NCI-H146 (cell line): ENCODE data around the gene TMEM109.
A peak's percentile ranks its signal among the peaks of the same experiment; 100 is the strongest.

Source experiments
- DNase-seq: peaks from one replicate; lab custom pipeline; 2025; lab: John Stamatoyannopoulos, UW

The TMEM109 gene

DNA sequence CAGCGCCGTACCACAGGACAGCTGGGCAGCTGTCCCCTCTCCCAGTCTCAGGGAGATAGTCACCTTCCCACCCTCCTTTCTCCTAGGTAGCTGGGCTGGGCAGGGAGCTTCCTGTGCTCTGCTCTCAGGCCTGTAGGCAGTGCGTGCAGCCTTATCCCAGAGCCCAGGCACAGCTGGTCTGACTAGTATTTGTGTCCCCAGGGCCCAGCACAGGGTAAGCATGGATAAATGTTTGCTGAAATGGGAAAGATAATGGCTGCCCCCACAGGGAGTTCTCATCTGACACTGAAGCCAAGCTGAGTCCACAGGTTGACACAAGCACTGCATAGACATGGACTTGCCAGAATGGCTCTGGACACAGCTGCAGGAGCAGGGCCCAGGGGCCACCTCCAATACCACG is 28.3 kb downstream of the TMEM109 start:
- DNase-seq = peak; percentile 75

DNA sequence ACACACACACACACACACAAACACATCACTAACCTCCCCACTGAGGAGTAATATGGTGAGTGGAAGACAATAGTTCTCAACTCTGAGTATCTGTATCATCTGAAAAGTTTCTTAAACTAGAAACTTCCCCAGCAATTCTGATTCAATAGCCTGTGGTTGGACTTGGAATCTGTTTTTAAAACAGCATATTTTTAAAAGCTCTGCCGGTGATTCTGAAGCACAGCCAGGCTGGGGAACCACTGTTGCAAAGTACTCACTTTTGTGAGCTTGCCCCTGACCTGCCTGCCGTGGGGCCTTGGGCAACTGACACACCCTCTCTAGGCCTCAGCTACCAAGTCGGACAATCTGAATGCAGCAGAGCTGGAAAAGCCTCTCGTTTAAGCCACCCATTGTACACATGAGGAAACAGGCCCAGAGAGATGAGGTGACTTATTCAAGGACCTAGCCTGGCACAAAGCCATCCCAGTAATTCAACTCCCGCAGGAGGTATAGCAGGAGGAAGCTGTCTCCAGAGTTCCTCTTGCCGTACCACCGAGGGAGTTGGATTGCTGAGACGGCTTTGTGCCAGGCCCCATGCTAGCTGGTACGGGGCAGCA is 29.1 kb downstream of the TMEM109 start:
- DNase-seq = peak; percentile 26

DNA sequence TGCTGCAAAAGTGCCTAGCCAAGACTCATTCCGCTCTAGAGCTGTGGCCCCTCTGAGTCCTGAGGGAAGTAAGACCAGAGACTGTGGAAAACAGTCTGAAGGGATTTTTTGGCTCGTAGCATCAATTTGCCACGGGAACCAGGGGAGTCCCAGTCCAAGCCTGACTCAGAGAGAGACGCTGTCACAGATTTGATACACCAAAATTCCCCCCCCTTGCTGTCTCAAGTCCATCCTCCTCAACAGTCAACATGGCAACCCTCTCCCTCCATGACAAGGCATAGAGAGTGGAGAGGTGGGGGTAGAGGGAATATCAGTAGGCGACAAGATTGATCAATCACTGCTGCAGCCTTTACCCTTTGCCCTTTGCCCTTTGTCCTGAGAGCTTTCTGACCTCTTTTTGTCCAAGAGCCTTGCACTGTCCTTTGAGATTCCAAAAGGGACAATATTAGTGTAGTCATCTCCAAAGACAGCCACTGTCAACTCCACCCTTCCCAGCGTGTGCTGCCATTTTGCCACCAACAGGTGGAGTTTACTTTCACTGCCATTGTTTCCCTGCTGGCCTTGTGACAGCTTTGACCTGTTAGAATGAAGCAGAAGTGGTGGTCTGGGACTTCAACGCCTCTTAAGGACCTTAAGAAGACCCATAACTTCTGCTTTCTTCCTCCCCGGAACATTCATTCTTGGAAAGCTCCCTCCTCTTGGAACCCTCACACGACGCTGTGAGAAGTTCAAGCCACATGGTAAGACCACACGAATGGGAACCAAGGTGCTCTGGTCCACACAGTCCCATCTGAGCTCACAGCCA is 30.7 kb downstream of the TMEM109 start:
- peak; percentile 40 for DNase-seq

DNA sequence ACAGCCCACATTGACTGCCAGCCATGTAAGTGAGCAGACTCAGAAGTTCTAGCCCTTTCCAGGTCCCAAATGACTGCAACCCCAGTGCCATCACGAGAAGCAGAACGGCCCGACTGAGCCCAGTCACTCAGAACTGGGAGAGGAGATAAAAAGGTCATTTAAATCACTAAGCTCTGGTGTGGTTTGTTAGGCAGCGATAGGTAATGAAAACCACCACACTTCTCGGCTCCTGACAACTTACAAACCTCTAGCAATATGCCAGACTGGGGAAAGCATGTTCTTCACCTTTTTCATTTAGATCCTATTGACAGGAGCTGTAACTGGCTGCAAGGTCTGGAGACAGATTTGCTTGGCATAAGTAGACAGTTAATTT is 31.3 kb downstream of the TMEM109 start:
- DNase-seq = no peak

DNA sequence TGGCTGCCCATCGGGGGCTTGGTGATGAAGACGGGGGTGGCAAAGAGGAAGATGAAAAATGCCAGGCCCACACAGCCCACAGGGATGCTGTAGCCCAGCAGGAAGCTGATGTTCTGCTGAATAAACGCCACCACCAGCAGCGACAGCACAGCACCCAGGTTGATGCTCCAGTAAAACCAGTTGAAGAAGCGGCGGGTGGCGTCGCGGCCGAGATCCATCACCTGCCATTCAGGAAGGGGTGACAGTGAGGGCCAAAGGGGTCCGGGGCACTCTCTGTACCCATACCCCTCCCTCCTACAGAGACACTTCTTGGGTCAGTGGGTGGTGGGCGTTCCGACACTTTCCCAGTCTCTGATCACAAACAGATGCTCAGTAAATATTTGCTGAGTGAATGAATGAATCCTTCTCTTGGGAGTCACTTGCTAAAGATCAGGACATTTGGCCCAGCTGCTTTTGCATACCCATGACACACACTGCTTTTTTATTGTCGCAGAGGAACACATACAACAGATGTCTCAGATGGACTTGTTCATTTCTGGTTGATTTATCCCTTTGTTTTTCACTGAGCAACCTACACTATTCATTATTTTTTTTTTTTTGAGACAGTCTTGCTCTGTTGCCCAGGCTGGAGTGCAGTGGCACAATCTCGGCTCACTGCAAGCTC is 32.8 kb downstream of the TMEM109 start:
- no peak for DNase-seq

DNA sequence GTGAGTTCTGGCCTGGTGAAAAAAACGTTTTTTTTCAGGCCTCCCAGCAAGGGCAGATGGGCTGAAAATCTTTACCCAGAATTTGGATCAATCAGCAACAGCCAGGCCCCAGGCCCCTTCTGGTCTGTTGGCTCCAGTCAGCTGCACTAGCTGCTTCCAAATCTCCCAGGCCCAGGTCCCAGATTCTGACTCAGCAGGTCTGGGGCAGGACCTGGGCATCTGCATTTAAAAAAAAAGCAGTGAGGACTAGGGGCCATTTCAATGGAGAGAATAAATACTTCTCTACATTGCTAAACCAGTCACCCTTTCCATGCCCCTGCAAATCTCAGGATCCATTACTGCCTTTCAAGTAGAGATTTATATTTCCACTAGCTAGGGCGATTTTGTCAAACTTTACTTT is 33.7 kb downstream of the TMEM109 start:
- no peak for DNase-seq

DNA sequence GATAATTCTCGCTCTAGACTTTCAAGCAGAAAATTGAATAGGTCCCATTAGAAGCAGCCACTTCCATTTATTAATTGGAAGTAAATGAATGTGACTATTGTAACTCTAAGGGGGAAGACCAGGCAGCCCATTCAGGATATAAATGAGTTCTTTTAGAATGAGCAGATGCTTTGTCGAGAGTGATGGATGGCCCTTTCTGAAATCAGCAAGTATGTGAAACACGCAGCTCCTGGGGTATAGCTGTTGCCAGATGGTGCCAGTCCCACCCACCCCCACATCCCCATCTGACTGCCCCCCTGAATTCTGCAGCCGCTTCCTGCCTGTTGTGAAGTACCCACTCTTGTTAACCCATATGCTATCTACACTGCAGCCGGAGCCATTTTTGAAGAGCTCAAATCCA is 34.3 kb downstream of the TMEM109 start:
- DNase-seq = no peak

DNA sequence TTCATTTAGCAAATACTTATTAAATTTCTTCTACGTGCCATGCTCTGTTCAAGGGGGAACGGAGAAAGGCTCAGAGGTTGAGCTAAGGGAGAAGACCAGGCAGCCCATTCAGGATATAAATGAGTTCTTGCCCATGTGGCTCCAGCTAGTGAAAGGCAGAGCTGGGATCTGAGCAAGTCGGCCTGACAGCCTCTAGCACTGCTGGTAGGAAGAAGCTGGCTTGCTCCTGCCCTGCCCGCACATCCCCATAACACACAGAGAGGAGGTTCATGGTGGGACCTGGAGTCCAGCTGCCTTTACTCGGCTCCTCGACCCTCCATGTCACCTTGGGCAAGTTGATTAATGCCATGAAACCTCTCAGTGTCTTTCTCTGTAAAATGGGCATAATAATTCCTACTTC is 36.1 kb downstream of the TMEM109 start:
- no peak for DNase-seq

DNA sequence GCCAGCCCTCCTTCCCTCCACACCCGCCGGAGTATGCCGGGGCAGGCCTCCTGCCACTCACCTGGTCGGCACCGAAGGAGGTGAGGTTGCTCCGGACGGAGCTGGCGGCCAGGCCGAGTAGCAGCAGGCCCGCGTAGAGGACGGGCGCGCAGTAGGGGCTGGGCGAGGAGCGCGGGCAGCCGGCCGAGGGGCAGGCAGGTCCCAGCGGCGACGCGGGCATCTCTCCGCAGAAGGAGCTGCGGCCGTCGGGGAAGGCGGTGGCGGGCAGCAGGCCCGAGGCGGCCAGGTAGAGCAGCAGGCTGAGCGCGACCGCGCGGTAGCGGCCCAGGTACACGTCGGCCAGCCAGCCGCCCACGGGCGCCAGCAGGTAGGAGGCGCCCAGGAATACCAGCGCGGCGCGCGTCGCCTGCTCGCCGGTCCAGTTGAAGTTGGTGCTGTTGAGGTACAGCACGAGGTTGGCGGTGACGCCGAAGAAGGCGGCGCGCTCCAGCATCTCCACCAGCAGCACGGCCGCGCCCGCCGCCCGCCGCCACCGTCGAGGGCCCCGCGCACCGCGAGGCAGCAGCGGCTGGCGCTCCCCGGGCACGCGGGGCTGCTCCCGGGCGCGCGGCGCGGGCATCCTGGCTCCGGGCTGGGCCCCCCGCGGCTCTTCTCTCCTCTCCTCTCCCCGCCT is 37.1 kb downstream of the TMEM109 start:
- DNase-seq = no peak

DNA sequence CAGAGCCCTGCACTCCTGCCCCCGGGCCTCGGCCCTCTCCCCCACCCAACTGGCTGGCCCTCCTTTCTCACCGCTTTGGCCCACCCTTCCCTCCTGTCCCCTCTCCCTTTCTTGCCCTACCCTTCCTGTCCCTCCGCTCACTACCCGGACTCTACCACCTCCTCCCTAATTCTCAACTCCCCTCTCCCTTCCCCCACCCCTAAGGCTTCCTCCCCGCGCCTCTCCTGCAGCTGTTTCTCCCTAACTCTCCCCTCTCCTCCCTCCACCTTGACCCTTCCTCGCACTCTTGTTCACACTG is 37.6 kb downstream of the TMEM109 start:
- no peak for DNase-seq

DNA sequence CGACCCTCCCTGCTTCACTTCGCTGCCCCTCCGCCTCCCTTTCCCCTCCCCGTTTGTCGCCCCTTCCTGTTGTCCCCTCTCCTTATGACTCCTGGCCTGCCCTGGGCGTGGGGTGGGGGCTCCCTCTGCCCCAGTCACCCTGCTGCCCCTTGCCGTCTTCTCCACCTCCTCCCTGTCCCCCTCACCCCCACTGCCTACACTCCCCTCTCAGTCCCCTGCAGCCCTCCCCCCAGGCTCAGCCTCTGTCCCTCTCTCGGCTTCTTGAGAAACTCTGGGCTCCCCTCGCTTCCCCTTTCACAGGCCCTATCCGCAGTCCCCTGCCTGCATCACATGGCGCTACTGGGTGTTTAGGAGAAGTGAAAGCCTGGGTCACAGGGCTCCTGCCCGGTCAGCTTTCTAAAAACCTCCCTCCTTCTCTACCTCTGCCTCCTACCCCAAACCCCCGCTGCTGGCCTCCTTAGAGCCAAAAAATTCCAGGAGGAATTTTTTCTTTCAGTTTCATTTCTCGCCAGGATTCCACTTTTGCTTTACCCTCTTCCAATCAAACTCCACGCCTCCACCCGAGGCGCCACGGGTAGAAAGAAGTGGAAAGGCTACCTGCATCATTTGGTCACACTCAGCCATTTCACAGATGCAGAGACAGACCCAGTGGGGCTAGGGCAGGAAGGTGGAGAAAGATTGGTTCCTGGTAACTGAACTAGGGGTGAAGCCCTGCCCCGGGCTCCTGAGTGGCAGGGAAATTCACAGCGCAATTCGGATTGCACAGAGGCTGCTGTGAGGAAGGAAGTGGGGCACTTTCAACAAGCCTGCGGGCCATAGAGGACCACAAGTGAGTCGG is 38.2 kb downstream of the TMEM109 start, which contains the start of gene SLC15A3:
TSS of gene SLC15A3 (minus strand) at position 273 of the 838 bp plus-strand sequence. CDS start 625 bp downstream, outside the sequence.
- no peak for DNase-seq

DNA sequence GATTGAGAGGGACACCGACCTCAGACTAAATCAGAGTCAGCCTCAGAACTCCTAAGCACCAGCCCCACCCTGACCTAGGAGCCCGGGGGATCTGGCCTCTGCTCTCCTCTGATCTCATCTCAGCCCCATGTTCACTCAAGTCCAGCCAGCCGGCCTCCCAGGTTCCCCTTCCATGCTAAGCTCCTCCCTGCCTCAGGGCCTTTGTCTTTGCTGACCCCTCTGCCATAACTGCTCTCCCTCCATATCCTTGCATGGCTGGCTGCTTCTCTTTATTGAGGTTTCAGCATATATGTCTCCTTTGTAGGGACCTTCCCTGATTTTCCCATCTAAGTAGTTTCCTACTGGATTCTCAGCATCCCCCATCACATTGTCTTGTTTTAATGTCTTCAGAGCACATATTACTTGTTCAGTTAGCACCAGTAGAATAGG is 38.8 kb downstream of the TMEM109 start:
- DNase-seq = no peak

DNA sequence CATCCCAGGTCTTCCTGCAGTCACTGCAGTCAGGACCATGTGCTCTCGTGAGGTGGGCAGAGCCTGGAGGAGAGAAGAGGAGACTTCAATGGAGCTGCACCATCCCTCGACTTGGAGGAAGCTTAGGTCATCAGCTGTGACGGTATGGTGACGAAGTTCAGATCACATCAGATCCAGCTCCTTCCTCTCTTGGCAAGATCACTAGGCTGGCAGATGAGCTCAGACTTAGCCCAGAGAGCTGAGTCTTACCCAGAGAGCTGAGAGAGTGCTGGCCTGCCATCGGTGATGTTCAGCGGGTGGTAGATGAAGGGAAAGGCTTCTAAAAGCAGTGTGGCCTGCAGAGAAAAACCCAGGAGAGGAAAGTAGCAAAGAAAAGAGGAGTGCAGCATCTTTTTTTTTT is 39.8 kb downstream of the TMEM109 start:
- no peak for DNase-seq

DNA sequence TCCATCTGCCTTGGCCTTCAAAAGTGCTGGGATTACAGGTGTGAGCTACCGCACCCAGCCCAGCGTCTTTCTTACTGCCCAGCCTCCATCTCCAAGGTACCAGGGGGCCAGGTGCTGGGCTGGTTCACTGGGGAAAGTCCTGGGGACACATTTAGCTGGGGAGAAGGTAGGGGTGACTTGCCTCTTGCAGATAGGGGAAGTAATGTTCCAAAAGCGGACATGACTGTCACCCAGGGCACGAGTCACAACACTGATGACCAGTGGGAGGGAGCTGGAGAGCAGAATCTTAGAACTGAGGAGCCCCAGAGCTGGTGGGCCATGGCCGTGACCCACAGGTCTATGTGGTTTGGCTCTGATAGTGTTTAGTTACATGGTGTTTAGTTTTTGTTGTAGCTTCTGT is 40.5 kb downstream of the TMEM109 start:
- DNase-seq = no peak

DNA sequence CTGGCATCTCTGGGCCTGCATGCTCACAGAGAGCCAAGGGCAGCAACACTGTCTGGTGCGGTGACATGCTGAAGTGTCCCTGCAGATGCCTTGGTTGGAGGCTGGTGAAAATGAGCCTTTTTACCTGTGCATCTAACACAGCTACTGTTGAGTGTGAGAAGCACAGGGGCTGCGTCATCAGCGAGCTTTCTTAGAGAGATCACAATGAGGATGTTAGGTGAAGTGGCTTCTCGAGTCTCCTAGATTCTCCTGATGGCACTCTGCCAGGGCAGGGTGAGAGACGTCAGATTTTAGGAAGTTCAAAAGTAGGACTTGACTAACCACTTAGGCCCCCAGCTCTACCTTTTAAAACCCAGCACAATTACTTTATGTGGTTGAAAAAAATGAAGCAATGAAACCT is 41.6 kb downstream of the TMEM109 start:
- DNase-seq = no peak

DNA sequence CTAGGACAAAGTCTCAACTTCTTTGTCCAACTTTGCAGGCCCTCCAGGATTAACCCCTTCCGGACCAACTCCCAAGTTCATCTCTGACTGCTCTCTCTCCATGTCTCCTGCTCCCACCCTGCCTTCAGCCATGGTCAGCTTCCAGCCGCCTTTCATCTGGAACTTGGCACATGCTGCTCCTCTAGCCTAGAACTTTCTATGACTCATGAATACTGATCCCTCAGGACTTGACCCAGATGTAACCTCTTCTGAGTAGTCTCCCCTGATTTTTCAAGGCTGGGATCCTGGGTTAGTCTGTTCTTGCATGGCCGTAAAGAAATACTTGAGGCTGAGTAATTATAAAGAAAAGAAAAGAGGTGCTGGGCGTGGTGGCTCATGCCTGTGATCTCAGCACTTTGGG is 43.2 kb downstream of the TMEM109 start:
- no peak for DNase-seq

DNA sequence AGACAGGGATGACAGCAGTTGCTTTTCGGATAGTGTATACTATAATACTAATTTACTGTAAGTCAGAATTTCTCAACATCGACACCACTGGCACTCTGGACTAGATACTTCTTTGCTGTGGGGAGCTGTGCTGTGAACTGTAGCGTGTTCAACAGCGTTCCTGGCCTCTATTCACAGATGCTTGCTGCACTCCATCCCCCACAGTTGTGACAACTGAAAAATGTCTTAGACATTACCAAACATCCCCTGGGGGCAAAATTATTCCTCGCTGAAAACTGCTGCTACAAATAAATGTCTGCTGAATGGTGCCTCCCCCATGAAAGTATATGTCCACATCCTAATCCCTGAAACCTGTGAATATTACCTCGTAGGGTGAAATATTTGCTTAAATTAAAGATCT is 45.5 kb downstream of the TMEM109 start:
- DNase-seq = no peak

DNA sequence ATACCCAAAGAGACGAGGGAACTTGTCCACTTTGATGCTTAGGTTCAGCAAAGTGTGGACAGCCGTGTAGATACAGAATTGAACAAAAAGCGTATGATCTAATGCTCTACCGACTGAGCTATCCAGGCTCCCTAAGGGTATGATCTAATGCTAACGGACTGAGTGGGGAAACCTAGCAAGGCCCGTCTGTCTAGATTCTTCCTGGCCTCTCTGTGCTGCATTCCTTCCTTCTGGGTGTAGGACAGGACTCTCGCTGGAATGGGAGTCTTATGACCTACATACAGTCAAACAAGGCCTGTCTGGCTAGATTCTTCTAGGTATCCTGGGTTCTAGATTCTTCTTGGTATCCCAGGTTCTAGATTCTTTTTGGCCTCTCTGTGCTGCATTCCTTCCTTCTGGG is 46.4 kb downstream of the TMEM109 start:
- DNase-seq = no peak

DNA sequence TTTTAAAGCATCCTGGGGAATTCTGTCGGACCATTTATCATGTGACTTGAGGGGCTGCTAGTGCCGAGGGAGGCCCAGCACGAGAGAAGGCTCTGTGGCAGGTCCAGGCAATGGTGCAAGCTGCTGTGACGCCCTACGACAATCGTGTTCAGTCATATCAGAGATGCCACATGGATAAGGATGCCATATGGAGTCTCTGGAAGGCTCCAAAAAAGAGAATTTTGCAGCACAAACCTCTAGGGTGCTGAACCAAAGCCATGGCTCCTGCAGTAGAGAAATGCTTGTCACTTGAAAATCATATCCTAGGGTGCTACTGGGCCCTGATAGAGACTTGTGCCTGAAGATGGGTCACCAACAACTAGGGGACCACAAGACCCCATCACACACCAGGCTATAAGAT is 50.8 kb downstream of the TMEM109 start:
- DNase-seq = no peak

DNA sequence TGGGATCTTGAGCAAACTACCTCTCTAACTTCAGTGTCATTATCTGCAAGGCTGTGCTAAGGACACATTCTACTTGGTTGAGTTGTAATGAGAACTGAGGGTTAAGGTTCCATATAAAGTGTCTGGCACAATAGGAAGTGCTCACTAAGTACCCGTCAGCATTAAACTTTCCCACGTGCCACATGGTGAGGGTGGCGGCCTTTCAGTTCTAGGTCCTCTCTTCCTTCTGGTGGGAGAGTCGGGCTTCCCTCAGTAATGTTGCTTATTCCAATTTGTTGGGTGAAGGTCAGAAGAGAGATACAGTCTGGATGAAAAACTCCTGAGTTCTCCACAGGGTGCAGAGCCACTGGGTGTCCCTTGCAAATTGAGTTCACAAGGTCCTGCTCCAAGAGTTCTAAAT is 52.9 kb downstream of the TMEM109 start:
- no peak for DNase-seq

DNA sequence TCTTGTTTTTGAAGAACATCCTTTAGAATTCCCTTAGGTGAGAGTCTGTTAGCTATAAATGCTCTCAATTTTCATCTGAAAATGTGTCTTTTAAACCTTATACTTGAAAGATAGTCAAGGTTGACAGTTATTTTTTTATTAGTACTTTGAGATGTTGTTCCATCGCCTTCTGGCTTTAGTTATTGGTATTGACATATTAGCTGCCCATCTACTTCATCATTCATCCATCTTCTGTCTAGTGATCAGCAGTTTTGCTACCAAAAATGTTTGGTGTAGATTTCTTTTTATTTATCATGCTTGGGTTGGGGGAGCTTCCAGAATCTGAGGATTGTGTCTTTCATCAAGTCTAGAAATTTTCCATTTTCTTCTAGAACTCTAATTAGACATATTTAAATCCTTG is 54.3 kb downstream of the TMEM109 start:
- DNase-seq = no peak

DNA sequence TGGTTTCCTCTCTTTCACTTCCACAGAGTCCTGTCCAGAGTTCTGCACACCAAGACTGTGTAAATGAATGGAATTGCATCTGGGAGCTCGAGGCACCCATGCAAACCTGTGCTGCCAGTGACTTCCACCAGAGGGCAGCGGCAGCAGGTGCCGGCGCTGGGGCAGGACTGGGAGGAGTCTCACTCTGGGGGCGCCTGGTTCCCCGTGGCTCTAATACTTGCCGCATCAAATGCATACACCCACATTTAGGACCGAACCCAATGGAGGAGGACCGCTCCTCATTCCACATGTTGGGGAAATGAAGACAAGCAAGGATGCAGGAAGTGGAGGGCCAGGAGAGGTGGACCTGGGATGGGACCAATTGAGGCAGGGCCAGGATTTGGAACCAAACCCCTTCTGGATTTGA is 56.4 kb downstream of the TMEM109 start:
- peak; percentile 63 for DNase-seq
